HG03159 (cell line): Measurements from ENCODE around the gene IQGAP3.
"Not testable (repeated sequence)": the region's sequence is repeated elsewhere in the genome, so short reads cannot be mapped to it uniquely, and the experiment has no call there.

ENCODE experiments used
- ATAC-seq: cut with Tn5 transposase; IDR thresholded peaks from one replicate; pipeline ENCODE4 v1.9.1; 2021; ENCODE audit warnings: mild to moderate bottlenecking, moderate library complexity; ENCODE audit not compliant: unreplicated experiment

IQGAP3 gene

GRCh38 chr1:156571919-156572662 lies at the start of gene IQGAP3:
IQGAP3 (minus strand) TSS chr1:156572565; CDS start chr1:156572529, 36 bp downstream.
- ATAC-seq, result peak; percentile 72

- ATAC-seq, result no peak
Measured at GRCh38 chr1:156619582-156619955, 47.2 kb upstream of the IQGAP3 start.

GRCh38 chr1:156618853-156619581 lies 46.7 kb upstream of the IQGAP3 start, which contains the start of gene HAPLN2:
HAPLN2 (plus strand) TSS chr1:156619415; CDS start chr1:156623491, 4,076 bp downstream.
- ATAC-seq, result no peak

- no peak for ATAC-seq
Measured at GRCh38 chr1:156616463-156616862, 44.1 kb upstream of the IQGAP3 start.

GRCh38 chr1:156615946-156616345 lies 43.6 kb upstream of the IQGAP3 start:
- ATAC-seq, result no peak

GRCh38 chr1:156612666-156613065 lies 40.3 kb upstream of the IQGAP3 start:
- ATAC-seq, result no peak

GRCh38 chr1:156610072-156610471 lies 37.7 kb upstream of the IQGAP3 start:
- ATAC-seq, result not testable (repeated sequence)

GRCh38 chr1:156608981-156609380 lies 36.6 kb upstream of the IQGAP3 start:
- no peak for ATAC-seq

GRCh38 chr1:156608036-156608674 lies 35.8 kb upstream of the IQGAP3 start:
- ATAC-seq, result no peak

GRCh38 chr1:156607344-156607743 lies 35.0 kb upstream of the IQGAP3 start:
- ATAC-seq, result not testable (repeated sequence)

- ATAC-seq, result no peak
Measured at GRCh38 chr1:156602557-156602993, 30.2 kb upstream of the IQGAP3 start.

GRCh38 chr1:156601892-156602291 lies 29.5 kb upstream of the IQGAP3 start:
- no peak for ATAC-seq

- ATAC-seq, result peak; percentile 69
Measured at GRCh38 chr1:156601122-156601830, 28.9 kb upstream of the IQGAP3 start, which contains the start of gene GPATCH4. GPATCH4 (minus strand) TSS chr1:156601479.

- ATAC-seq, result no peak
Measured at GRCh38 chr1:156600733-156601121, 28.4 kb upstream of the IQGAP3 start.

- no peak for ATAC-seq
Measured at GRCh38 chr1:156599811-156600210, 27.4 kb upstream of the IQGAP3 start.

- ATAC-seq, result no peak
Measured at GRCh38 chr1:156598731-156599432, 26.5 kb upstream of the IQGAP3 start.

GRCh38 chr1:156598125-156598524 lies 25.8 kb upstream of the IQGAP3 start:
- ATAC-seq, result no peak

GRCh38 chr1:156596426-156596825 lies 24.1 kb upstream of the IQGAP3 start:
- ATAC-seq, result no peak

GRCh38 chr1:156595016-156595415 lies 22.7 kb upstream of the IQGAP3 start:
- ATAC-seq, result no peak

- ATAC-seq, result no peak
Measured at GRCh38 chr1:156594190-156594589, 21.8 kb upstream of the IQGAP3 start.
